Embryonic facial prominence (tissue), 1 donor: ENCODE measurements around the gene FRMPD4.
"Not testable (repeated sequence)": the region's sequence is repeated elsewhere in the genome, so short reads cannot be mapped to it uniquely, and the experiment has no call there.

Experiments
- DNase-seq: peaks from one replicate; pipeline ENCODE4 v3.0.0-alpha.2; 2016; ENCODE audit errors: extremely low spot score

The FRMPD4 gene

DNA sequence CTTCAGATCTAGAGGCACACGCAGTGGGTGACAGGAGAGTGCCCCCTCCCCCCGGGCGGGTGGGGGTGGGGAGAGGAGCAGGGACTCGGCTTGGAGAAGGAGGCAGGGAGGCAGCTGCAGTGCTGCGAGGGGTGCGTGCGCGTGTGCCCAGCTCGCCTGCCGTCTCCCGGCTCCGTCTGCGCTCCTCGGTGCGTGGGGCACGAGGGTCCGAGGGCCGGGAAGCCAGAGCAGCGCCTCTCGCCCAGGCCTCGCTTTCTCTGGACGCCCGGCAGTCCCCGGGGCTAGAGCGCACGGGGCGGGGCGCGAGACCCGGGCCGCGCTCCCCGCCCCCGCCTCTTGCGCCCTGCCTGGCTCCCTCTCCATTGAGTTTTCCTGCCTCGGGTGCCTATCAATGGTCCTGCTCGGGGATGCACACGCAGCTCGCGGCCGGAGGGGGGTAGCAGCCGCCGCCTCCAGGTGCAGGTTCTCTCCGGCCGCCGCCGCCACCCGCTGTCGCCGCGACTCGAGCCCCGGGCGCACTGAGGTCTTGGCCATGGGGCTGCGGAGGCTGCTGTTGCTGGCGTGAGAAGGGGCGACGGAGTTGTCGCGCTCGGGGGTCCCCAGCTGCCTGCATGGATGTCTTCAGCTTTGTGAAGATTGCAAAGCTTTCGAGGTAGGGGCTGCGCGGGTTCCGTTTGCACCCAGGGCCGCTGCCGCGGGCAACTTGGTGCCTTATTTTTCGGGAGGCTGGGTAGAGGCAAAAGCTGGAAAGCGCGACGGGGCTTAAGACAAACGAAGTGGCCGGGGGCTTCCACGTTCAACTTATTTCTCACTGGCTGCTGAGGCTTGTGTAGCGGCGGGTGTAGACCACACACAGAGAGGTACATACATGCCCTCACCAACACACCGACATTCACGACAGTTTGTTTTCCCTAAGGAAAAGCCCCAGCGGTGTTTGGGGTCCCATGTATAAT is at the start of gene FRMPD4:
FRMPD4 (plus strand) TSS at position 113 of the 953 bp plus-strand sequence; CDS start at position 612, 499 bp downstream.
- no peak for DNase-seq

DNA sequence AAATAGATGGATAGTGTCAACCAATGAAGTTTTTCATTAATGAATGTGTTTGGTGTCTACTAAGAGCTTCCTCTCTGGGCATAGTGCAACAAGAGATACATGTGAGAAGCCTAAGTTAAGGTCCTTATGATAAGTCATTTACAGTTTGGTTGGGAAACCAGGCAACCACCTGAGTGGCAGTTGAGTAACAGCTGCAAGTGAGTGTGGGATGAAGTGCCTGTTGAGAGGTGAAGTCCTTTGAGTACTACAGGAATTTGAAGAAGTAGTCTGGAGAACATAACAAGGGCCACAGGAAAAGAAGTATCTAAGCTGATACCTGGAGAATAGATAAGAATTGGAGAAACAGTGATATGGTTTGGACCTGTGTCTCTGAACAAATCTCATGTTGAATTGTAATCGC is 48.5 kb upstream of the FRMPD4 start:
- DNase-seq = no peak

DNA sequence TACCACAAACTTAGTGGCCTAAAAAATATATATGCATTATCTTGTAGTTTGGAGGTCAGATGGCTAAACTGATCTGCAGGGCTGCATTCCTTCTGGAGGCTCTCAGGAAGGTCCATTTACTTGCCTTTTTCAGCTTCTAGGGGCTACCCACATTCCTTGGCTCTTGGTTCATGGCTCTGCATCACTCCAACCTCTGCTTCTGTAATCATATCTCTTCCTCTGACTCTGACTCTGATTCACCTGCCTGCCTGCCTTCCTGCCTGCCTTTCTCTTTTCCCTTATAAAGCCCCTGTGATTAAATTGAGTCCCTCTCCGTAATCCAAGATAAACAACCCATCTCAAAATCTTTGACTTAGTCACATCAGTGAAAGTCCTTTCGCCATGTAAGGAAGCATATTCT is 25.0 kb upstream of the FRMPD4 start:
- DNase-seq = no peak

DNA sequence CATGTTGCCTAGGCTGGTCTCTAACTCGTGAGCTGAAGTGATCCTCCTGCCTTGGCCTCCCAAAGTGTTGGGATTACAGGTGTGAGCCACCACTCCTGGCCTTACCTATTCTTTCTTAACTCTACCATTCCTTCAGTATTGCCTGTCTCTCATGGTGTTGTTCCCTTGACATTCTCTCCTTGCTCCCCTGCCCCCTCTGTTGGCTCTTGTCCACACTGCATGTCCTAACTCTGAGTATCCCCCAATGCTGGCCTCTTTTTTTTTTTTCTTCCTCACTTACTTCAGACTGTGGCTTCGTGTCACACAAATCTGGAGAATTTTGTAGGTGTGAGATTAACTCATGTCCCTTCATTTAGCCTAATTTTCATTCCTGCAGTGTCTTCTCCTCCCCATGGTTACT is 22.9 kb upstream of the FRMPD4 start:
- no peak for DNase-seq

DNA sequence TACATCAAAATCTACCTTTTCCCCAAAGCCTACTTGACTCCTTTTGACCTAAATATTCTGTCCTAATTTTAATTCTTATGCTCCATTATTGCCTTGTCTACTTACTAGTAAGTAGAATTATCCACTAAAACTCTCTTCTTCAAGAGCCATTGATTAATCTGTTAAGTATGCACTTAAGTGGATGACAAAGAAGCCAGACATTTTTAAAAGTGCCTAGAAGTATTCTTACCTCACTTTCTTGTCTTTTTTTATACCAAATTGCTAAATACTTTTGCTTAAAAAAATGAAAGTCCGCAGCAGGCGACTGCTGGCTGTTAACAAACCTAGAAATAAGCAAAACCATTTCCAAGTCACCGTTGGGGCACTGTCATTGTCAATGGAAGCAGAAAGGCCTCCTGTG is 20.1 kb upstream of the FRMPD4 start:
- DNase-seq = no peak

DNA sequence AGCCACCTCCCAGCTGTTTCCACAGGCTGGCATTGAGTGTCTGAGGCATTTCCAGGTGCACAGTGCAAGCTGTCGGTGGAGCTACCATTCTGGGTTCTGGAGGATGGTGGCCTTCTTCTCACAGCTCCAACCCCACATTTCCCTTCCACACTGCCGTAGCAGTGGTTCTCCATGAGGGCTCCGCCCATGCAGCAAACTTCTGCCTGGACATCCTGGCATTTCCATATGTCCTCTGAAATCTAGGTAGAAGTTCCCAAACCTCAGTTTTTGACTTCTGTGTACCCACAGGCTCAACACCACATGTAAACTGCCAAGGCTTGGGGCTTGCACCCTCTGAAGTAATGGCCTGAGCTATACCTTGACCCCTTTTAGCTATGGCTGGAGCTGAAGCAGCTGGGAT is 10.3 kb upstream of the FRMPD4 start:
- no peak for DNase-seq

DNA sequence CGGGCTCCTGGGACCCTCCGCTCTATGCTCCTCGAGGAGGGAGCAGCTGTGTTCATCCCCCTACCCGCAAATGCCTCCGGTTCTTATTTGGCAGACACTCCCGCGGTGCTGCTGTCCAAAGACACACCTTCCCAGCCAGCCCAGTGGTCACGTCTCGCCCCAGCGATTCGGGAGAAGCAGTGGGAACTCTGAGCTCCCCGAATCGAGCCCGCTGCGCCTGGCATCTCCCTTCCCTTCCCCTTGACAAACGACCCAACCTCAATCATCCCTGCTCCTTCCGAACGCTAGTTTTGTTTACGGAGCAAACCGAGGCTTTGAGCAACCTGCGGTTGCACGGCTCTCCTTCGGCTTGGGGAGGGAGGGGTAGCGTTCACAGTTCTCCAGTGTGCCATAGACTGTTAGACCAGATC is 317 bp upstream of the FRMPD4 start:
- no peak for DNase-seq

DNA sequence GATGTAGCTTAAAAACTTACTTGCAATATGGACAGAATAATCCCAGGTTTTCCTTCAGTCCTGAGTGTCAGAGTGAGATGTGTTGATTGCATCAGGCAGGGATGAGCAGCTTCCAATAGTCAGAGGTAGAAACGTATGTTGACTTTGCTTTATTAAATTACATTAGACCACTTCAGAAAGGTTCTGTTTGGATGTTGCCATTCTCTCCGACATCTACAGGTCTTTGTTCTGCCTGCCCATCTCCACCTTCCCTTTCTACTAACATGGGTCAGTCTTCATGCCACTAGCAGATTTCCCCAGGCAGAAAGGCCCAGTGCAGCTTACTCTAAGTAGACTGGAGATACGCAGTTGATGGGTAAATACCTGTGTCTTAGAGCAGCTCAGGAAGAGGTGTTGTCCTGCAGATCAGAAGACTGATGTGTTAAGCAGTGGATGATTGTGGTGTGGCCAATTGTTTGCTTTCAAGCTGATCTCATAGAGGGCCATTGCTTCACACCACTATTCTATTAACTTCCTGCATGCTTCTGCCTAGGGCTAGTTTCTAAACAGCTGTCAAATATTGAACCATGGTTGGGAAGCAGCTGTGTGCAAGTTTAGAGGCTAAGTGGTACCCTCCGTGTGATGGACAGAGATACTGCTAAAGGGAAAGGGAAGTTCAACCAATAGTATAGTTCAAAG is 1.8 kb downstream of the FRMPD4 start:
- no peak for DNase-seq

DNA sequence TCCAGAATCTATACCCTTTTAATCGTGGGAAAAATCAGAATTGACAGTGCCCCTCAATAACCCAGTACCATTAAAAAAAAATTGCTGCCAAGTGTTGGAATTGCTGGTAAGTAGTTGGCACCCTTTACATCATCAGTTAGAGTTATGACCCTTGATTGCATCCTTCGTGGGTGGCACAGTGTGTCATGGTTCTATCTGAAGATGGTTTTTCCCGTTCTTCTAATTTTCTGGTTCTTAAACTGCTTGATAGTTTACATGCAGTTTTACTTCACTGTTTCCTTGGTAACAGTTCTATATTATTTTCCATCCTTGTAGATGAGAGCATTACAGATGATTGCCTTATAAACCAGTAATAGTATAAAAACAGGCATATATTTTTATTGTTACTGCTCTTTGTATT is 3.2 kb downstream of the FRMPD4 start:
- DNase-seq = no peak

DNA sequence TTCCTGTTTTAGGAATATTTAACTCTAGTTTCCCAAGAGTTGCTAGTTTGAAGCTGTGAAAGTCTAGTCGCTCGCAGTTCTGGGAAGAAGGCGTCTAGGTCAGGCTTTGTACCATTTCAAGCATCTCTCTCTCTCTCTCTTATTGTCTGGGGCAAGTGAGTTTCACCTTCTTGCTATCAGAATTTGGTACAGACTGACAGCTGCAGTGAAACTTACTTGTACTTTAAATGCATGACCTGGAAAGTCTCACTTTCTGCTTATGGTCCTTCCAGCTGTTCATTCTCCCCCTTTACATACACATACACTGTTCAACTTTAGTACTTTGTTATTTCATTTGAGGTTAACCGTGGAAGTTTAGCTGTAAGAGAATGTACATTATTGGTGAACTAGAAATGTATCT is 4.4 kb downstream of the FRMPD4 start:
- no peak for DNase-seq

DNA sequence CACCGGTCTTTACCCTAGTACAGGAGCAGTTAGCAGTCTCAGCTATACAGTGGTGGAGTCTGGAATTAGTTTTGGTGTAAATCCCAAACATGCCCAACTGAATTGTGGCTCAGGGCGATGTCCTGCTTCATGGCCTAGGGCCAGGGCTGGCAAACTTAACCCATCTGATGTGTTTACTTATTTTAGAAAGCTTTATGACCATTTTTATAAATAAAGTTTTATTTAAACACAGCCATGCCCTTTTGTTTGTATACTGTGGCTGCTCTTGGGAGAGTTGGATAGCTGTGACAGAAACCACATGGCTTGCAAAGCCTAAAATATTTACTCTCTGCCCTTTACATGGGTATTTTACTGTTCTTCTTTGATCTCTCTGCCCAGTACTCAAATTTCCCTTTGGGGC is 7.1 kb downstream of the FRMPD4 start:
- no peak for DNase-seq

DNA sequence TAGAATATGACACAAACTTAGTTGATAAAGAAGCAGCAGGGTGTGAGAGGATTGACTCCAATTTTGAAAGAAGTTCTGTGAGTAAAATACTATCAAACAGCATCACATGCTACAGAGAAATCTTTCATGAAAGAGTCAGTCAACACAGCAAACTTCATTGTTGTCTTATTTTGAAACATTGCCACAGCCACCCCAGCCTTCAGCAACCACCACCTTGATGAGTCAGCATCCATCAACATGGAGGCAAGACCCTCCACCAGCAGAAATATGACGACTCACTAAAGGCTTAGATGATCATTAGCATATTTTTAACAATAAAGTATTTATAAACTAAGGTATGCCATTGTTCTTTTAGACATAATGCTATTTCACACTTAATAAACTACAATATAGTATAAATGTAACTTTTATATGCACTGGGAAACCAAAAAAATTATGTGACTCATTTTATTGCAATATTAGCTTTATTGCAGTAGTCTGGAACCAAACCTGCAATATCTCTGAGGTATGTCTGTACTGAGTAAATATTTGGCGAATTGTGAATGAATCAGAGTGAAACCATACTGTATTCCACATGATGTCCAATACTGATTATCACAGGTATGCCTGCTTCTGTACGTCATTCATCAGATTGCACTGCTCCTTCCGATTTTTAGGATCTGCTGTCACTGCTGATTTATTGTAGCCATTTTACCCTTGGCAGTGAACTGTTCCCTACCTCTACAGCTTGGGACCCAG is 11.6 kb downstream of the FRMPD4 start:
- DNase-seq = no peak

DNA sequence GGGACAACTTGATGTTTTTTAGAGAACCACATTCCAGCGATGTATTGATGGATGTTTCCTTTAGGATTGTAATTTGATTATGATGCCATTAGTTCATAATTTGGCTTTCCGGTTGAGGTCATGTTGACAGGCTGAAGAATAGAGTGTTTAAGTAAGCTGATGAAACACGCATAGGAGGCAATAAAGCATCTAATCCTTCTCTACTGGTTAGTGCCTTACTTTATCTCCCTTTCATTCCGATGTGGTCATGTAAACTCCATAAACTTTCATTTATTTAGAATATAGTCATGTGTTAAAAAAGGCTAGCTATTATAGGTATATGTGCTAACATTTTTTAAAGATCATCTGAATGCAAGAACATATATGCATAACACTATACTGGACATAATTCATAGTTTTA is 15.0 kb downstream of the FRMPD4 start:
- no peak for DNase-seq

DNA sequence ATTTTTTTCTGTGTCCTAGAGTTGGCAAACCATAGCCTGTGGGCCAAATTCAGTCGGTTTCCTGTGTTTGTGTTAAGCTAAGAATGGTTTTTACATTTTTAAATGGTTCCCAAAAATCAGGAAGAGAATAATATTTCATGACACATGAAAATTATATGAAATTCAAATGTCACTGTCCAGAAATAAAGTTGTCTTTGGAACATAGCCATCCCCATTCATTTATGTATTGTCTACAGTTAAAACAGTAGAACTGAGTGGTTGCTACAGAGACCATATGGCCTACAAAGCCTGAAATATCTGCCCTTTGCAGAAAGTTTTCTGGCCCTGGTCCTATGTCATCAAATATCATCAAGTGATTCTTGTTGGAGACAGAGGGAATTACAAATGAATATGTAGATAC is 15.5 kb downstream of the FRMPD4 start:
- DNase-seq = no peak

DNA sequence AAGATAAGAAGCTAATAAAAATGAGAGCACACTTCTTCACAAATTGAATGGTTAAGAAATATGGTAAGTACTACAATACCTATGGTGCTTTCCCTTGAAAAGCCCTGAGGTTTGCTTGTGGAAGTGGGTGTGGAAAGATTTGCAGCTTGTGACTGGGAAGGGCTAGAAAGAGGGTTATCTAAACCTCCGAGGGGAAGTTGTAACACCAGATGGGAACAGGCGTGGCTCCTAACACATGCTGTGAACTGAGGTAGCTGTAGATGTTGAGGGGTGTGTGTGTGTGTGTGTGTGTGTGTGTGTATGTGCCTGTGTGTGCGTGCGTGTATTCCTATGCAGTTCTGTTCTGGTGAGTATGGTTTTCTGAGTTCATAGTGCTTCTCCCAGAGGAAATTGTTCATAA is 21.5 kb downstream of the FRMPD4 start:
- DNase-seq = no peak

DNA sequence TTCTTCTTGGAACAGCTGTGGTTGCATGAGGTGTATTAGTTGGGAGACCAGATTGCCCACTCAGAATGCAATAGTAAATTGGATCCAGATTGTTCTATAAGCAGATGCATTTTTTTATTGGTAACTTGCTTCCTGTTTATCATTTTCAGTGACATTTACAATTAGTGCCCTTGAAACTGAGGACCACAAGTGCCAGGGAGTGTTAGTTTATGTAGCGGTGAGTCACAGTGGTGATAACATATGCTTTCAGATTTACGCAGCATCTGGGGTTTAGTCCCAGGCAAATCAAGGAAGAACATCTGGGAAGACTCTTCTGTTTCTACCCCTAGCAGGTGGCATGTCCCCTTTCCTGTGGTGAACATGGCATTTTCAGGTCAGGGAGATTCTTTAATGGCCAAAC is 24.1 kb downstream of the FRMPD4 start:
- DNase-seq = no peak

DNA sequence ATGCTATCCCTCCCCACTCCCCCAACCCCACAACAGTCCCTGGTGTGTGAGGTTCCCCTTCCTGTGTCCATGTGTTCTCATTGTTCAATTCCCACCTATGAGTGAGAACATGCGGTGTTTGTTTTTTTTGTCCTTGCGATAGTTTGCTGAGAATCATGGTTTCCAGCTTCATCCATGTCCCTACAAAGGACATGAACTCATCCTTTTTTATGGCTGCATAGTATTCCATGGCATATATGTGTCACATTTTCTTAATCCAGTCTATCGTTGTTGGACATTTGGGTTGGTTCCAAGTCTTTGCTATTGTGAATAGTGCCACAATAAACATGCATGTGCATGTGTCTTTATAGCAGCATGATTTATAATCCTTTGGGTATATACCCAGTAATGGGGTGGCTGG is 25.9 kb downstream of the FRMPD4 start:
- not testable (repeated sequence) for DNase-seq

DNA sequence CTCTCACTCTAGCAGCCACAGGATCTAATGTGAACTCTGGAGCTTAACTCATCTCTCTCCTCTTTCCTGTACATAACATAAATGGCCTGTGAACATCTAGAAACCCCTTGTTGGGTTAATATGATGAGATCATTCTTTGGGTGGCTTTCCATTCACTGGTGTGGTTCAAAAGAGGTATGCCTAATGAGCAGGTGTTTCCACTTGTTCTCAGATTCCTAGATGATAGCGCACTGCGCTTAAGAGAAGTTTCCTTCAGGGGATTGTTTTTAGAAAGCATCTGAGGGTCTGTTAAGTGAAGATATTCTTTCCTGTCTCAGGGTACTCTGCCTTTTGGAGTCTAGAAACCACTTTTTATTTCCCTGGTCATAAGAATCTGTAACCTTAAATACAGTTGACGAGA is 32.5 kb downstream of the FRMPD4 start:
- DNase-seq = no peak

DNA sequence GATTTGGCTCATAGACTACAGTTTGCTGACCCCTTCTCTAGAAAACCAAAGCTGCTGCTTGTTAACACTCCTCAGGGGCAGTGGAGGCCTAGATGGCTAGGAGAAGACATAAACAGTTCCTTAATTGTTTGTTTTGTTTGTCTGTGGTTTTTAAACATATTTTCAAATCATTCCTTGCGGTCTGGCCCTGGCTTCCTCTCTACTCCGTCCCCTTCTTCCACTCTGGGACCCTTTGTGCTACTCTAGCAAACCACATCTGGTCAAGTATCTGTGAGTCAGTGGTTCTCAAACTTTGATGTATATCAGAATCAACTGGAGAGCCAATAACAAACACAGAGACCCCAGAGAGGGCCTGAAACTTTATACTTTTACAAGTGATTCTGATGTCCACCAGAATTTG is 36.1 kb downstream of the FRMPD4 start:
- no peak for DNase-seq

DNA sequence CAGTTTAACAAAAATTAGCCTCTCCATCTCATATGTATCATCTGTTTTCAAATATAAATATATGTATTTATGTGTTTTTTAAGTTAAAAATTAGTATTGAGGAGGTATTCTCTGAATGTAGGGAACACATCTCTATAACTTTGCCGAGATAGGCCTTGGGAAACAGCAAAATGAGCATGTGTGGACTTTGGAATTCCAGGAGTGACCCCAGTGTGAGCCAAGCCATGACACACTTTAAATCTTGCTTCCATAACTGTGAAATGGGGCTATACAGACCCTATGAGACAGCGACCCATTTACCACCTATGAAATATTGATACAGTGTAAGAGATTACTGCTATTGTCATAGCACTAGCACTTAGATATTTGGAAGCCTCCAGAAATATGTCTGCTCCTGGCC is 58.8 kb downstream of the FRMPD4 start:
- DNase-seq = no peak

DNA sequence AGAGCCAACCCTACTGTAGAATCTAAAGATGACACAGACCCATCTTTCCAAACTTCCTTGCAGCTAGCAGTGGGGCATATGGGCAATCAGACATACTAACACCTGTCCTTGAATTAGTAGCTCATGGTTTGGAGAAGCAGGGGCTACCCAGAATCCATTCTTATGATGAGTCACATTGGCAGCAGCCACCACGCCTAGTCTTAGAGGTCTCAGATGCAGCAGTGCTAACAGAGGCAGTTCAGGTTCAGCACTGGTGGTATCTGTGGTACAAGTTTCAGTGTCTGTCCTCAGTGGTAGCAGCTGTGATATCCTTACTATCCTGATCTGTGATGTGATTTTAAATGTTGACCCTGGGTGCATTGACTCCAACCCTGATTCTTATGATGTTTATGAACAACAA is 68.1 kb downstream of the FRMPD4 start:
- DNase-seq = no peak

DNA sequence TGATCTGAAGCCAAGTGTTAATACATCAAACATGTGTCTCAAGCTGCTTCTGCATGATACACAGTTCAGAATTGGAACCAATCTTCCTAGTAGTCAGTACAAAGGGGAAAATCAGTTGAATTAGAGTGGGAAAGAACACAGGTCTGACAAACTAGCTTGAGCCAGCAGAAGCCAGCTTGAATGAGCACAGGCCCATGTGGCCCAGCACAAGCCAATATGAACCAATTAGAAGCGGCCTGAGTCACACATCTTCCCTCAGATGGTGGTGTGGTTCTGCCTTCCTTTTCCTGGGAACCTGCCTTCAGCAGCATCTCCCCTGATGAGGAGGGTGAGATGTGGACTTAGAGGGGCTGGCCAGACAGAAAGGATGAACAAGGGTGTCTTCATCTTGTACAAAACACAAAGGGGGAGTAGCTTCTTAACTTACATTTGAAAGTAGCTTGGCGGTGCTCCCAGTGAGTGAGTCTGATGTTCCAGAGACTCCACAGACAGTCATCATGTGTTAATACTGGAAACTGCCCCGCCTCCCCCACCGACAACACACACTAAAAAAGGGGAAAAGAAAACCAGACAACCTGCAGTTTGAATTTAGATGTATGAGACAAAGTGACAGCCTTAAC is 72.0 kb downstream of the FRMPD4 start:
- DNase-seq = no peak
